Mammary epithelial cell (primary cell): Measurements from ENCODE around the gene STEAP3.

Source experiments
- EZH2 ChIP-seq: IDR thresholded peaks from 2 replicates; pipeline ENCODE4 v1.6.1; 2012; ENCODE audit warnings: low read length, inconsistent platforms, borderline replicate concordance
- TF ChIP-seq, protein P1 (sequence below), 2 donors: IDR thresholded peaks in 1 of 2; conservative IDR thresholded peaks in 1 of 2; 2 replicates each; pipeline ENCODE4 v1.5.1; 2011 to 2012; ENCODE audit warnings: inconsistent platforms in 2 of 2, low read length in 2 of 2, mild to moderate bottlenecking in 2 of 2, control low read depth in 1 of 2, low read depth in 1 of 2; ENCODE audit not compliant: insufficient read depth in 1 of 2; ENCODE audit errors: extremely low read depth in 1 of 2

DNA sequence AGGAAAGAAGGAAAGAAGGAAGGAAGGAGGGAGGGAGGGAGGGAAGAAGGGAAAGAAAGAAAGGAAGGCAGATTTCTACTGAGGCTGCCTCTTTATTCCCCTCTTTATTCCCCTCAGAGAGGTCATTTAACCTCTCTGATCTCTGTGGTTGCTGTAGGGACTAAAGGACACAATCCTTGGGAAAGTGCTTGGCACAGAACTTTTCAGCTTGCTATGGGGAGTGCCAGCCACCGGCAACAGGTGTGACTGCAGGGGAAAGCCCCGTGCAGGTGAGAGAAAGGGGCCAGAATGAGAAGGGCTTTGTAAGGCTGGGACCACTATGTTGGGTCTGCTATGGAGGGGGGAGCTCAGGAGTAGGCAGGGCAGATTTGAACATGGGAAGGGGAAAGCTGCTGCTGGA lies 27.7 kb upstream of the STEAP3 start:
- TF ChIP-seq, protein P1, sequence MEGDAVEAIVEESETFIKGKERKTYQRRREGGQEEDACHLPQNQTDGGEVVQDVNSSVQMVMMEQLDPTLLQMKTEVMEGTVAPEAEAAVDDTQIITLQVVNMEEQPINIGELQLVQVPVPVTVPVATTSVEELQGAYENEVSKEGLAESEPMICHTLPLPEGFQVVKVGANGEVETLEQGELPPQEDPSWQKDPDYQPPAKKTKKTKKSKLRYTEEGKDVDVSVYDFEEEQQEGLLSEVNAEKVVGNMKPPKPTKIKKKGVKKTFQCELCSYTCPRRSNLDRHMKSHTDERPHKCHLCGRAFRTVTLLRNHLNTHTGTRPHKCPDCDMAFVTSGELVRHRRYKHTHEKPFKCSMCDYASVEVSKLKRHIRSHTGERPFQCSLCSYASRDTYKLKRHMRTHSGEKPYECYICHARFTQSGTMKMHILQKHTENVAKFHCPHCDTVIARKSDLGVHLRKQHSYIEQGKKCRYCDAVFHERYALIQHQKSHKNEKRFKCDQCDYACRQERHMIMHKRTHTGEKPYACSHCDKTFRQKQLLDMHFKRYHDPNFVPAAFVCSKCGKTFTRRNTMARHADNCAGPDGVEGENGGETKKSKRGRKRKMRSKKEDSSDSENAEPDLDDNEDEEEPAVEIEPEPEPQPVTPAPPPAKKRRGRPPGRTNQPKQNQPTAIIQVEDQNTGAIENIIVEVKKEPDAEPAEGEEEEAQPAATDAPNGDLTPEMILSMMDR (conservative IDR thresholded peaks at IDR 0.05 in 1 of 2, IDR thresholded peaks at IDR 0.05 in 1 of 2; ENCODE audit: extremely low read depth in 1 of 2, insufficient read depth in 1 of 2, low read depth in 1 of 2, low read length in 2 of 2) = no peak
- no peak for TF ChIP-seq EZH2
